T-cell (primary cell): Measurements from ENCODE around the gene APOL6. TPM values are rescaled to one million over a fixed set of nuclear protein-coding genes. Genes with fewer than 3 reads are reported as not detected.

ENCODE experiments used
- ATAC-seq, 4 experiments: fragments of 200-7000 bp in 3 of 4; fragments of 150-1000 bp in 1 of 4; cut with Tn5 transposase; replicated peaks in 1 of 4; 1 replicate in 3 of 4; 2 replicates in 1 of 4; pipeline ENCODE4 v1.10.0; 2021; ENCODE audit warnings: moderate library complexity in 3 of 4, mild to moderate bottlenecking in 2 of 4, moderate number of reproducible peaks in 1 of 4
- CTCF ChIA-PET, 2 donors: fragments of 300-600 bp; sonication (Branson Sonifier 250); formaldehyde crosslinking; loops; one replicate each; lab custom pipeline; 2022; ENCODE audit warnings: antibody characterized with exemption in 2 of 2; lab: Charles Lee
- POLR2A ChIA-PET, 2 donors: fragments of 300-600 bp; sonication (Branson Sonifier 250); formaldehyde crosslinking; loops; one replicate each; lab custom pipeline; 2022; ENCODE audit warnings: antibody characterized with exemption in 2 of 2; lab: Charles Lee
- DNase-seq, 35 experiments: peaks; one replicate each; pipeline versions ENCODE4 v3.0.0 to v3.0.0-alpha.2; 2013 to 2023
- H3K27ac ChIP-seq: one replicate; pipeline ENCODE4 v1.5.1; 2013; ENCODE audit warnings: low read length
- H3K27me3 ChIP-seq, 2 experiments: replicated peaks in 1 of 2; 1 replicate in 1 of 2; 2 replicates in 1 of 2; pipeline versions ENCODE4 v1.6.1 to v1.7.0; 2013; ENCODE audit warnings: low read length in 1 of 2, mixed read lengths in 1 of 2; ENCODE audit not compliant: control insufficient read depth in 2 of 2, insufficient read depth in 2 of 2; ENCODE audit errors: extremely low read depth in 1 of 2
- H3K36me3 ChIP-seq, 2 donors: 1 replicate in 1 of 2; 2 replicates in 1 of 2; pipeline versions ENCODE4 v1.6.1 to v1.7.0; 2013; ENCODE audit warnings: low read length in 1 of 2; ENCODE audit not compliant: control insufficient read depth in 2 of 2, insufficient read depth in 1 of 2; ENCODE audit errors: extremely low read depth in 1 of 2
- H3K4me1 ChIP-seq, 2 experiments: 1 replicate in 1 of 2; 2 replicates in 1 of 2; pipeline versions ENCODE4 v1.6.1 to v1.7.0; 2013; ENCODE audit warnings: low read length in 2 of 2, mixed read lengths in 1 of 2; ENCODE audit not compliant: insufficient read depth in 2 of 2, control insufficient read depth in 1 of 2; ENCODE audit errors: extremely low read depth in 1 of 2
- H3K4me3 ChIP-seq, 2 donors: 1 replicate in 1 of 2; 2 replicates in 1 of 2; pipeline versions ENCODE4 v1.5.1 to v1.7.0; 2013; ENCODE audit warnings: mild to moderate bottlenecking in 2 of 2, low read length in 1 of 2, moderate library complexity in 1 of 2; ENCODE audit not compliant: control insufficient read depth in 1 of 2; ENCODE audit errors: extremely low read depth in 1 of 2
- H3K9me3 ChIP-seq: 2 replicates; pipeline ENCODE4 v1.7.0; 2013
- H3K27ac Mint-ChIP-seq, 2 donors: one replicate each; pipeline ENCODE4 v1.8.0; 2020 to 2021; ENCODE audit warnings: mild to moderate bottlenecking in 2 of 2, mixed read lengths in 2 of 2
- H3K27me3 Mint-ChIP-seq, 2 donors: one replicate each; pipeline ENCODE4 v1.8.0; 2021 to 2022; ENCODE audit warnings: mixed read lengths in 2 of 2
- H3K36me3 Mint-ChIP-seq: one replicate; pipeline ENCODE4 v1.8.0; 2021; ENCODE audit warnings: mixed read lengths
- H3K4me1 Mint-ChIP-seq, 3 donors: one replicate each; pipeline ENCODE4 v1.8.0; 2020 to 2022; ENCODE audit warnings: mixed read lengths in 3 of 3, mild to moderate bottlenecking in 1 of 3
- H3K4me3 Mint-ChIP-seq, 3 donors: one replicate each; pipeline ENCODE4 v1.8.0; 2020 to 2022; ENCODE audit warnings: mild to moderate bottlenecking in 3 of 3, mixed read lengths in 3 of 3, moderate library complexity in 3 of 3
- H3K9me3 Mint-ChIP-seq, 3 donors: one replicate each; pipeline ENCODE4 v1.8.0; 2020 to 2022; ENCODE audit warnings: mixed read lengths in 3 of 3
- WGBS: methylation state at CpG from one replicate; pipeline ENCODE4 v1.1.5; 2013; ENCODE audit warnings: missing lambda C conversion rate; ENCODE audit not compliant: insufficient coverage; 5-methylcytosine and 5-hydroxymethylcytosine counted together
- total RNA-seq, 35 experiments: library from RNA in 6 of 35; stranded (reverse) in 6 of 35; fragments of 120-200 nt in 1 of 35; gene quantifications; one replicate each; pipeline versions ENCODE4 v1.2.1 to v1.2.4 and lab custom pipeline; 2013 to 2026

Gene APOL6
- total RNA-seq, 5 donors from 2014 or later (not counting 1 experiment from before 2014, with no cell fraction given) = 47.5 to 55.7 (median 52.3) TPM

GRCh38 chr22:35657571-35658312, 9.5 kb downstream of the APOL6 start:
- DNase-seq = no peak
- ATAC-seq = no peak
- no peaks in the 10 kb centered on the region for H3K27me3 ChIP-seq
- peaks cover 34 to 58% of the 10 kb centered on the region in 2 experiments for H3K4me1 ChIP-seq
- H3K36me3 Mint-ChIP-seq = peaks cover 73% of the 10 kb centered on the region
- no peaks in the 10 kb centered on the region for H3K9me3 ChIP-seq
- H3K4me3 Mint-ChIP-seq = peak overlapping the region in 2 of 3 donors; percentile 32 to 66
- H3K27ac Mint-ChIP-seq = peak overlapping the region; percentile 94 to 98
- no peaks in the 10 kb centered on the region for H3K9me3 Mint-ChIP-seq
- WGBS = 100% methylated on average over 1 of the region's 5 CpGs
- peak overlapping the region; percentile 97 for H3K27ac ChIP-seq
- no peaks in the 10 kb centered on the region for H3K27me3 Mint-ChIP-seq
- POLR2A ChIA-PET = no interaction called here
- H3K4me3 ChIP-seq = no peak overlapping the region
- H3K36me3 ChIP-seq = peaks cover 9 to 57% of the 10 kb centered on the region in 2 donors
- CTCF ChIA-PET = interaction anchor here in 1 of 2 donors (1.6 kb wide), 1 partner anchor 10 kb away, joined by 3 read pairs; the partner anchor contains the start of gene APOL6
- H3K4me1 Mint-ChIP-seq = peaks cover 90 to 93% (median 91%) of the 10 kb centered on the region in 3 donors

- H3K27me3 ChIP-seq = no peaks in the 10 kb centered on the region
- 0% methylated on average over 1 of the region's 2 CpGs for WGBS
- H3K27ac ChIP-seq = peak overlapping the region; percentile 97
- H3K4me1 ChIP-seq = peaks cover 40 to 49% of the 10 kb centered on the region in 2 experiments
- peaks cover 9 to 57% of the 10 kb centered on the region in 2 donors for H3K36me3 ChIP-seq
- POLR2A ChIA-PET = interaction anchor here (0.6 to 1.1 kb wide), 4 partner anchors 12 to 24 kb away, joined by 3 to 32 read pairs (median 7); partner anchors contain the start of gene APOL6 (in 2 of the 2)
- ATAC-seq (peak; percentile 91 to 98 (median 96)), DNase-seq (peak; percentile 35 to 84 (median 75))
- CTCF ChIA-PET = interaction anchor here in 1 of 2 donors (2.9 kb wide), 1 partner anchor 12 kb away, joined by 22 read pairs; the partner anchor contains the start of gene APOL6
- Mint-ChIP-seq H3K4me1 (peaks cover 74 to 83% (median 82%) of the 10 kb centered on the region in 3 donors), H3K4me3 (peak overlapping the region; percentile 54 to 66 (median 62)), H3K27ac (peak overlapping the region; percentile 94 to 98), H3K36me3 (peaks cover 70% of the 10 kb centered on the region), H3K27me3 (no peaks in the 10 kb centered on the region), H3K9me3 (peaks cover 0 to 3% (median 3%) of the 10 kb centered on the region in 3 donors)
- H3K4me3 ChIP-seq = peak overlapping the region; percentile 11 to 21
- no peaks in the 10 kb centered on the region for H3K9me3 ChIP-seq
Measured at GRCh38 chr22:35660291-35661127, 12.3 kb downstream of the APOL6 start.

- peak in 1 of 4 experiments; percentile 3 for ATAC-seq
- Mint-ChIP-seq H3K27ac (peak overlapping the region; percentile 94 to 98), H3K36me3 (peaks cover 64% of the 10 kb centered on the region), H3K4me1 (peaks cover 68 to 74% (median 74%) of the 10 kb centered on the region in 3 donors), H3K9me3 (peaks cover 0 to 3% (median 3%) of the 10 kb centered on the region in 3 donors), H3K27me3 (no peaks in the 10 kb centered on the region), H3K4me3 (peak overlapping the region; percentile 50 to 66 (median 54))
- no peak overlapping the region for H3K4me3 ChIP-seq
- peaks cover 9 to 47% of the 10 kb centered on the region in 2 donors for H3K36me3 ChIP-seq
- H3K27me3 ChIP-seq = no peaks in the 10 kb centered on the region
- no CpG with 5 or more reads among the region's 2 CpGs for WGBS
- H3K9me3 ChIP-seq = no peaks in the 10 kb centered on the region
- ChIA-PET CTCF (interaction anchor here in 1 of 2 donors (2.9 kb wide), 1 partner anchor 13 kb away, joined by 22 read pairs; the partner anchor contains the start of gene APOL6), POLR2A (interaction anchor here (1.1 kb wide), 2 partner anchors 13 kb away, joined by 11 to 32 read pairs; partner anchors contain the start of gene APOL6 (in 2 of the 2))
- H3K27ac ChIP-seq = peak overlapping the region; percentile 97
- H3K4me1 ChIP-seq = peaks cover 40 to 49% of the 10 kb centered on the region in 2 experiments
- DNase-seq = peak in 1 of 35 experiments; percentile 16
Measured at GRCh38 chr22:35661464-35661863, 13.2 kb downstream of the APOL6 start.

GRCh38 chr22:35662914-35663313, 14.7 kb downstream of the APOL6 start:
- H3K9me3 ChIP-seq = peaks cover 2% of the 10 kb centered on the region
- peak overlapping the region; percentile 13 to 55 (median 32) for H3K4me3 Mint-ChIP-seq
- POLR2A ChIA-PET = interaction anchor here in 1 of 2 donors (0.7 to 3.6 kb wide), 3 partner anchors 14 to 501 kb away, joined by 3 to 30 read pairs (median 9); partner anchors contain the start of gene APOL6
- H3K9me3 Mint-ChIP-seq = peaks cover 0 to 9% (median 8%) of the 10 kb centered on the region in 3 donors
- H3K36me3 Mint-ChIP-seq = peaks cover 64% of the 10 kb centered on the region
- H3K27ac Mint-ChIP-seq = peak overlapping the region; percentile 94 to 98
- H3K4me1 ChIP-seq = peaks cover 38 to 44% of the 10 kb centered on the region in 2 experiments
- no CpG with 5 or more reads among the region's 2 CpGs for WGBS
- peaks cover 57 to 64% (median 61%) of the 10 kb centered on the region in 3 donors for H3K4me1 Mint-ChIP-seq
- H3K36me3 ChIP-seq = peaks cover 6 to 45% of the 10 kb centered on the region in 2 donors
- ATAC-seq (no peak), DNase-seq (no peak)
- no peaks in the 10 kb centered on the region for H3K27me3 ChIP-seq
- CTCF ChIA-PET = interaction anchor here (0.5 to 2.9 kb wide), 4 partner anchors 14 to 285 kb away, joined by 3 to 22 read pairs (median 6); partner anchors contain the start of gene APOL6 (in 2 of the 2)
- H3K27ac ChIP-seq = peak overlapping the region; percentile 97
- no peaks in the 10 kb centered on the region for H3K27me3 Mint-ChIP-seq
- no peak overlapping the region for H3K4me3 ChIP-seq

- Histone ChIP-seq H3K4me1 (peaks cover 38 to 43% of the 10 kb centered on the region in 2 experiments), H3K27ac (peak overlapping the region; percentile 97), H3K4me3 (no peak overlapping the region), H3K27me3 (no peaks in the 10 kb centered on the region), H3K9me3 (peaks cover 2% of the 10 kb centered on the region), H3K36me3 (peaks cover 6 to 42% of the 10 kb centered on the region in 2 donors)
- DNase-seq = no peak
- H3K9me3 Mint-ChIP-seq = peaks cover 0 to 9% (median 8%) of the 10 kb centered on the region in 3 donors
- WGBS = no CpG with 5 or more reads among the region's 3 CpGs
- H3K27me3 Mint-ChIP-seq = no peaks in the 10 kb centered on the region
- H3K4me3 Mint-ChIP-seq = peak overlapping the region; percentile 50 to 65 (median 55)
- peaks cover 53 to 59% (median 57%) of the 10 kb centered on the region in 3 donors for H3K4me1 Mint-ChIP-seq
- ATAC-seq = no peak
- H3K36me3 Mint-ChIP-seq = peaks cover 64% of the 10 kb centered on the region
- peak overlapping the region; percentile 94 to 98 for H3K27ac Mint-ChIP-seq
- CTCF ChIA-PET = interaction anchor here (0.5 to 2.9 kb wide), 7 partner anchors 15 to 499 kb away, joined by 3 to 22 read pairs (median 4); partner anchors contain the start of genes APOL6 (in 2 of the 2) and TOM1 (in 1 of the 2)
- POLR2A ChIA-PET = interaction anchor here in 1 of 2 donors (0.6 to 3.6 kb wide), 4 partner anchors 12 to 500 kb away, joined by 3 to 30 read pairs (median 6); partner anchors contain the start of gene APOL6
Measured at GRCh38 chr22:35663371-35663770, 15.1 kb downstream of the APOL6 start.
